GM21529 (cell line): ENCODE measurements around the gene MOSPD2.

Experiments used
- ATAC-seq: cut with Tn5 transposase; IDR thresholded peaks from one replicate; pipeline ENCODE4 v1.9.1; 2021; ENCODE audit not compliant: unreplicated experiment

MOSPD2 gene

GRCh38 chrX:14872851-14873675 is at the start of gene MOSPD2, which contains the start of gene FANCB:
Gene MOSPD2, plus strand, starts transcription at chrX:14873421. Its CDS starts 108 bp downstream, at chrX:14873529.
Gene FANCB, minus strand, starts transcription at chrX:14873069. Its CDS starts 7,559 bp downstream, at chrX:14865510.
- ATAC-seq, result peak; percentile 94

- ATAC-seq, result no peak
Measured at GRCh38 chrX:14825851-14826250, 47.4 kb upstream of the MOSPD2 start.

- no peak for ATAC-seq
Measured at GRCh38 chrX:14826319-14826718, 46.9 kb upstream of the MOSPD2 start.

GRCh38 chrX:14829643-14830042 is 43.6 kb upstream of the MOSPD2 start:
- no peak for ATAC-seq

- ATAC-seq, result no peak
Measured at GRCh38 chrX:14832151-14832550, 41.1 kb upstream of the MOSPD2 start.

- no peak for ATAC-seq
Measured at GRCh38 chrX:14832586-14832985, 40.6 kb upstream of the MOSPD2 start.

- no peak for ATAC-seq
Measured at GRCh38 chrX:14837155-14837554, 36.1 kb upstream of the MOSPD2 start.

GRCh38 chrX:14843666-14844065 is 29.6 kb upstream of the MOSPD2 start:
- ATAC-seq, result no peak

GRCh38 chrX:14851526-14851925 is 21.7 kb upstream of the MOSPD2 start:
- ATAC-seq, result no peak

GRCh38 chrX:14864631-14865030 is 8.6 kb upstream of the MOSPD2 start:
- ATAC-seq, result no peak

GRCh38 chrX:14865201-14865600 is 8.0 kb upstream of the MOSPD2 start:
- ATAC-seq, result no peak

- no peak for ATAC-seq
Measured at GRCh38 chrX:14871767-14872166, 1.5 kb upstream of the MOSPD2 start.

GRCh38 chrX:14872355-14872754 is 866 bp upstream of the MOSPD2 start:
- ATAC-seq, result no peak

- ATAC-seq, result no peak
Measured at GRCh38 chrX:14873676-14874049, 442 bp downstream of the MOSPD2 start.

GRCh38 chrX:14875624-14876023 is 2.4 kb downstream of the MOSPD2 start:
- ATAC-seq, result no peak

- ATAC-seq, result no peak
Measured at GRCh38 chrX:14883826-14884225, 10.6 kb downstream of the MOSPD2 start.

GRCh38 chrX:14884714-14885113 is 11.5 kb downstream of the MOSPD2 start:
- ATAC-seq, result no peak

- no peak for ATAC-seq
Measured at GRCh38 chrX:14886252-14886651, 13.0 kb downstream of the MOSPD2 start.

- no peak for ATAC-seq
Measured at GRCh38 chrX:14896273-14896672, 23.1 kb downstream of the MOSPD2 start.

GRCh38 chrX:14897042-14897441 is 23.8 kb downstream of the MOSPD2 start:
- no peak for ATAC-seq

GRCh38 chrX:14899607-14900006 is 26.4 kb downstream of the MOSPD2 start:
- peak; percentile 87 for ATAC-seq

- ATAC-seq, result no peak
Measured at GRCh38 chrX:14902537-14902936, 29.3 kb downstream of the MOSPD2 start.

- no peak for ATAC-seq
Measured at GRCh38 chrX:14903891-14904290, 30.7 kb downstream of the MOSPD2 start.
